Endometrium (tissue), 2 donors: Measurements from ENCODE around the gene ANGPT4.

ENCODE experiments used
- FAIRE-seq: peaks from 2 replicates; lab custom pipeline; 2012; peaks lifted over from hg19 to GRCh38; lab: Jason Lieb, UNC
- donor health status: control.
- donor health status: control.

ANGPT4 gene

DNA sequence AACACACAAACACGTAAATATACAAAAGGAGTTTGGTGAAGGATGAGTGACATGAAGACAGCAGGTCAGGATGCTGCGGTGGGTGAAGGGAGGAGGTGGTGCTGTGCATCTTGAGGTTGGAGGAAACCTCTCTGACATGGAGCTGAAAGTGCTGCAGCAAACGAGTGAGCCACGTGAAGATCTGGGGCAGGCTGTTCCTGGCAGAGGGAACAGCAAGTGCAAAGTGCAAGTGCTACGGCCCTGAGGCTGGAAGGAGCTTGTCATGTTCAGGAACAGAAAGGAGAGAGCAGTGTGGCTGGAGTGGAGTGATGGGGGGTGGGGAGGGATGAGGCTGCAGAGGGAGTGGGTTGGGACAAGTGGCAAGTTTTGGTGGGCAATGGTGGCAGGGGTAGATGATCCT lies 24.8 kb upstream of the ANGPT4 start:
- no peak for FAIRE-seq

GRCh38 chr20:939606-940005 lies 23.5 kb upstream of the ANGPT4 start:
- FAIRE-seq, result no peak

DNA sequence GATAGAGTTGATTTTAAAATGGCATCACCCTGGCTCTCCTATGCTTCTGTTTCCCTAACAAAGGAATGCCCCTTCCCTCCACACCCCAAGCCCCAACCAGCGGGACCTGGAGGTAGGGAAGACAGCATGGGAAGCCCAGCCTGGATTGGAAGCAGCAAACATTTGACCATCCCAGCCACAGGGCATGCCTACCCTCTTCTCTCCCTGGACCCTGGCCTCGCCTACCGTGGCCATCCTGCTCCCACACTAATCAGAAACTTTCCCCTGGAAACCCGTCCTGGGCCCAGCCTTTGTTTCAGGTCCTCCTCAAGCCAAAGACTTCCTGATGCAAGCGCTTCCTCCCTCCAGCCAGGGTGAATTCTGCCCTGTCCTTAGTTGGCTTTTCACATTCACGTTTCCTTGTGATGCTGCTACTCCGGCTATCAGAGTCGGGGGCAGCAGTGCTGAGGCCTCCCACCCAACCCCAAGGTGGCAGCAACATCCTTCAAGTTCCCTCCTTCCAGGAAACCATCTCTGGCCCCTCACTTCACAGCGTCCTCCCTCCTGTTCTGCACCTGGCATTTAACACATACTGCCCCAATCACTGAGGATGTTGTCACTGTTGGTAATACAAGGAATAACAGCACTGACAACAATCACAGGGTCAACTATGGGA lies 18.2 kb upstream of the ANGPT4 start:
- no peak for FAIRE-seq

DNA sequence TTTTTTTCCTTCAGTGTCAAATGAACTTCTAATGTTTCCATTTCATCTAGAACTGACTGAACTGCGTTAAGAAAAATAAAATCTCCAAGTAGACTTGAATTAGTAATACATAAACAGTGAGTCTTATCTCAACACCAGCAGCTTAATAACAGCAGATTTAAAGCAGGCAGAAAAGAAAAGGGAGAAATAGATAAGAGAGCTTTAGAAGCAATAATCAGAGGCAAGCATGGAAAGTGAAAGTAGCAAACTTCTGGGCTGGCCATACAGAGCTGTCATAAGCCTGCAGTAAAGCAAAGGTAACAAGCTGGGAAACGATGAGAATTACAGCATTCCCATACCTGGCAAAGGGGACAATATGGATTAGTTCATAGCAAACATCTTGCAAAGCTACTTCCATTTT lies 16.9 kb upstream of the ANGPT4 start:
- FAIRE-seq, result no peak

GRCh38 chr20:931401-931800 lies 15.3 kb upstream of the ANGPT4 start:
- no peak for FAIRE-seq

DNA sequence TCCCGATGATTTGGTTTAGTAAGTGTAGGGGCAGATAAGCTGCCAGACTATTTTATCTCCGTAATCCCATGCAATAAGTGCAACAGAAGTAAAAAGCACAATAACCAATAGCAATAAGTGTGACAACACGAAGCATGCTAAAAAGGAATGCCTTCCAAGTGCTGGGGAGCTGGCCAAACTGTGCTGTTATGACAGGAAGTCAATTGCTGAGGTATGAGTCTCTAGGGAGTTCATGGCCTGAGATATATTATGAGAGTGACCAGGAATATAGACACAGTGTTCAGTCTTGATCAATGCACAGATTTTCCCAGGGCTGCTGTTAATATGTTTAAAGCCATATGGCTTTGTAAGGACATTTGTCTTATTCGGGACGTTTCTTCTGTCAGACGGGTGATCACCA lies 10.5 kb upstream of the ANGPT4 start:
- no peak for FAIRE-seq

GRCh38 chr20:925516-925915 lies 9.4 kb upstream of the ANGPT4 start:
- no peak for FAIRE-seq

GRCh38 chr20:924639-925038 lies 8.5 kb upstream of the ANGPT4 start:
- FAIRE-seq, result no peak

GRCh38 chr20:922781-923180 lies 6.6 kb upstream of the ANGPT4 start:
- no peak for FAIRE-seq

GRCh38 chr20:921068-921467 lies 4.9 kb upstream of the ANGPT4 start:
- FAIRE-seq, result no peak

DNA sequence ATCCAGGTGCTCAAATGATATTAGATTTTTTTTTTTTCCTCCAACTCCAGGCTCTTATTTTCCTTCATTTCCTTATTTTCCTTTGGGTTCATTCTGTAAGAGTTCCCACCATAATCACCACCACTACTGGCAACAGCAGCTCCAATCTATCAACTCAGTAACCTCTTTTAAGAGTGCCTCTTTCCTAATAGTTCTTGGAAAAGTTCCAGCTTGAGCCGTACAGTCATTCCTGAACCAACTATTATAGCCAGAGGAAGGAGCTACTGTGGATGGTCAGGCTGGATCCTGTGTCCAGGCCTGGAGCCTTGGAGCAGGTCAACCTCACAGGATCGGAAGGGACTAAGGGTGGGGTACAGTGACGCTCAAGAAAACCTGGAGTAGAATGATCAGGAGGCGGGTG lies 4.2 kb upstream of the ANGPT4 start:
- no peak for FAIRE-seq

DNA sequence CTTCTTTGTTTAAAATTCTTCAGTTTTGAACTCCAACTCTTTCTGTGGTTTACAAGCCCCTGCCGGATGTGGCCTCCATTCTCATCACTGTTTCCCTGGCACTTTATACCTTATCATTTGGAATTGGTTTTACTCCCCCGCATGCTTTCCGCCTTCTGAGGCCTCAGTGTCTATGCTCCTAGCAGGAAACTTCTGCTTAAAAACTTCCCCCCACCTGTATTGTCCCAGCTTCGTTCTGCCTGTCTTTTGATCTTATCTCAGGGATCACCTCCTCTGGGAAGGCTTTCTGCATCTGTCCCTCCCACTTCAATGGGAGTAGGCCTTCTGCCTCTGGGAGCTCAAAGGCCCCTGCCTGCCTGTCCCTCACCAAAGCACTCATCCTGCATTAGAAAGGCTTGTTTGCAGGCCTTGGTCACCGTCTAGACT lies 3.4 kb upstream of the ANGPT4 start:
- FAIRE-seq, result no peak

- FAIRE-seq, result no peak
Measured at GRCh38 chr20:917416-917815, 1.3 kb upstream of the ANGPT4 start.

- FAIRE-seq, result no peak
Measured at GRCh38 chr20:916825-917224, 691 bp upstream of the ANGPT4 start.

DNA sequence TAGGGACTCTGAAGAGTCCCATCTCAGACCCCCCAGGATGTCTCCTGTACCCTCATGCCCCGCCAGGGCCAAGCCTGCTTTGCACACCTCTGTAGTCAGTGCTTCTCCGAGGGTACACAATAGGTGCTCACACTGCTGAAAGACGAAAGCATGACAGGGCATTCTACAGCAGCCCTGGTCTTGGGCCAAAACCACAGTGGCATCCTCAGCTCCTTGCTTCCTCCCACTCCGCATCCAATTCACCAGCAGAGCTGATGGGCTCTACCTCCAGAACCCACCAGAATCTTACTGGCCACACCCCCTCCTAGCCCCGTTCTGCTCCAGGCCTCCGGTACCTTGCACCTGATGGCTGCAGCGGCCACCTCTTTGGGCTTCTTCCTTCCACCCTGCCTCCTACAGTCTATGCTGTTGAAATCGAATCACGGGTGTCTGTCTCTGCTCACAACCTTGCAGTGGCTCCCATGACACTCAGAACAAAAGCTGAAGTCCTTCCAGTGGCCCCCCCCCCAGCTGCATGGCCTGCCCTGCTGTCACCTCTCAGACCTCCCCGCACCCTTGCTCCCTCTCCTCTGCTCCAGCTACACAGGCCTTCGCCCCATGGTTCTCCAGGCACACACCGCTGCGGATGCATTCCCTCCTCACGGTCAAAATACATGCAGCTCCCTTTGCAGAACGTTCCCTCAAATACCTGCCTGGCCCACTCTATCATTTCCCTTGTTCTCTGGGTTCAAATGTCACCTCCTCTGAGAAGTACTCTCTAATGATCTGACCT lies 1.2 kb downstream of the ANGPT4 start:
- FAIRE-seq, result no peak

DNA sequence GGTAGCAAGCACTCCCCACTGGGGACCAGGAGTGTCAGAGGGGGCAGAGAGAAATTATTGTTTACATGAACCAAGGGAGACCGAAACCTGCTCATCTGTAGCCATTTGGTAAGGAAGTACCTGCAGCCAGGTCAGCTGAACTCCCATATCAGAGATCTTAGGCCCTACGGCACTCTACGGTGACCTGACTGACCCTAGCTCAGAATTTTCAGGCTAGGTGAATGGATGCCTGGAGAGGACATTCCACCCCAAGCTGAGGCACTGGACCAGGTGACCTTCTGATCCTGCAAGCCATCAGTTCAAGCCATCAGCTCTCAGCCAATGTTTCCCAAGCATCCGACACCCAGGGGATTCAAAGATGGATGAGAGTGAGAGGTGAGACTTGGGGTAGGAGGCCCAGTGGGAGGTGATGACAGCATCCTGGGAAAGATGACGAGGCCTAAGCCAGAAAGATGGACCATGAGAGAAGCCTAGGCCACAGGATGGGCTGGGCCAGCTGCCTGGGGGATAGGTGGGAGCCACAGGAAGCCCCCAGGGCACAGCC lies 2.8 kb downstream of the ANGPT4 start:
- FAIRE-seq, result no peak

GRCh38 chr20:911882-912600 lies 4.1 kb downstream of the ANGPT4 start:
- FAIRE-seq, result no peak

DNA sequence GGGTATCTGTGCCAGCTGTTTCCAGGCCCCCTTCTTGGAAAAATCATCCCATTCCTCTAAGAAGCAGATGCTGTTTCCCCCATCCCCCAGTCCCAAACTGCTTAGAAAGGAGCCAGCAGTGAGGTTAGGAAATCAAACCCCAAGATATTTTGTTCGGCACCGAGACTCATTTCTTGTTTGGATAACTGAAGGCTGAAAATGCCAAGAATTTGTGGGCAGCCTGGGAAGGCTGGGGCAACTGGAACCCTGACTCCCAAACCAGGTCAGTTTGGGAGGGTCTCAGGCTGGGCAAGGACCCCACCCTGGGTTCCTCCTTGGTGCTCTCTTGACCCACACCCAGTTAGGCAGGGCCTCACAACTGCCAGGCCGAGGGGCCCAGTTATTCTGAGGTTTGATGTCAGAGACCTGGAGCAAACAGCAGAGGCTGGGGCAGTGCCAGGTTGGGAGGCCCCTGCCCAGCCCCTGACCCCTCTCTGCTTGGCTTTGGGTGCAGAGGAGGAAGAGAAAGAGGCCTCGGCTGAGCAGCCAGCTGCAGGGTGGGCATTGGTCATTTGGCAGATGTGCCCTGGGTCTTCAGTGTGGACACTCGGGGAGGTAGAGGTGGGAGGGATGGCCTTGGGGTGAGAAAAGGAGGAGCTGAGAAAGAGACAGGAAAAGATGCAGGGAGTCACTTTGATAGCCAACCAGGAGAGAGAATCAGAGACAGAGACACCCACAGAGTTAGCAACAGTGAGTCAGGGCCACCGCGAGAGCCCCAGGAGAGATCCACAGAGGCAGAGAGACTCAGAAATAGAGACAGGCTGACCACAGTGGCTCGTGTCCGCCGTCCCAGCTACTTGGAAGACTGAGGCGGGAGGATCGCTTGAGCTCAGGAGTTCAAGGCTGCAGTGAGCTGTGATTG lies 5.0 kb downstream of the ANGPT4 start:
- FAIRE-seq, result no peak

DNA sequence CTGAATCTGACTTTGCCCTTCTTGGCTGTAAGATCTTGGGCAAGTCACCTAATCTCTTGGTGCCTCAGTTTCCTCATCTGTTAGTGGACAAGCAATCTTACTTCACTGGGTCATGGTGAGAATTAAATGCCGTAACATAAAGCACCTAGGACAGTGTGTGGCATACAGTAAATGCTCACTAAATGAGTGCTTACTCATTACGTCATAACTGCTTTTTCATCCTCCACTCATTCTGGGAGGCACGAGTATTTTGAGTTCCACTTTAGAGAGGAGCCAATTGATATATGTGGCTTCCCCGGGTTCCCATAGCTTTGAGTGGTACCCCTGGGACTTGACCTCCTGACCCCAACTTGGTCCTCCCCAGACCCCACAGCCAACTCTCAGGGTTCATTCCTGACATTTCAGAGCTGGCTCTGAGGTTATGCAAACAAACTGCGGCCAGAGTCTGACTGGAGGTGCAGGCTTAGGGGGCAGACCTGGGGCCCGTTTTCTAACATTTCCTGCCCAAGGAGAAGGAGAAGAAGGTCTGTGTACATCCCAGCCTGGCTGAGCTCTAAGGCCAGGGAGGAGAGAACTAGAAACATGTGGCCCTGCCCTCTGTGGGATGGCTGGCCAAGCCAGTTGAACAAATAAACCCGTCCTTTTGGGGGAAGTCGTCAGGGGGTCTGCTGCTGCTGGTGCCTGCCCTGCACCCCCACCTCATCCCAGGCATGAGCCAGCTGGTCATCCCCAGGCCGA lies 5.8 kb downstream of the ANGPT4 start:
- no peak for FAIRE-seq

- FAIRE-seq, result no peak
Measured at GRCh38 chr20:909641-910040, 6.5 kb downstream of the ANGPT4 start.

DNA sequence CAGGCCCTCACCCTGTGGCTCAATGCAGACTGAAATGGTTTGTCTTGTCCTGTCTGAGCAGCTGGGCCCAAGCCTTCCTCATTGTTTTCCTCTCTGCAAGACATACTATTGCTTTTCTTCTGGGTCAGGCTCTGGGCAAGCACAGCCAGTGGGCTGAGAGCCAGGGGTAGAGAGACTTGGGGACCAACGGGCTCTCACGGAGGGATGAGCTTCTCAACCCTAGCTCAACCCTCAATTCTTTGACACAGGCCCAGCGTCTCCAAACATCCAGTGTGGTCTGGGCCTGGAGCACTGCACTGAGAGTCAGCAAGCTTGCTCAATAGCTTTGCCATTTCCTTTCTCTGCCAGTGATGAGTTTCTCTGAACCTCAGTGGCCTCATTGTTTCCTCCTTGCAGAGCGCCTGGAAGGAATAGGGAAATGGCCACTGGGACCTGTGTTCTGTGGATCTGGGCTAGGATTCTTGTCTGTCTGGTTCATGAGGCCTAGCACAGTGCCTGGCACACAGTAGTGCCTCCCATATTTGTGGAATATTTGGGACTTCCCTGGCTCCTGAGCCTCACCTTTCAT lies 9.3 kb downstream of the ANGPT4 start:
- no peak for FAIRE-seq
